HepG2 (cell line): ENCODE results near the gene NAALADL1. TPM values are rescaled to one million over a fixed set of nuclear protein-coding genes. Genes with fewer than 3 reads are reported as not detected.

Source experiments
- HMG20B ChIP-seq: conservative IDR thresholded peaks from 2 replicates; pipeline ENCODE4 v1.6.1; 2016; ENCODE audit warnings: missing genetic modification reagents, missing compliant biosample characterization
- HOXA7 ChIP-seq: sonication (generic); formaldehyde crosslinking; IDR thresholded peaks from 2 replicates; pipeline ENCODE4 v1.8.1; 2022; ENCODE audit warnings: mild to moderate bottlenecking, missing genetic modification reagents, moderate library complexity
- MBNL3 ChIP-seq: fragments of 250-450 bp; sonication (Bioruptor Pico); conservative IDR thresholded peaks from 2 replicates; pipeline ENCODE4 v1.8.0; 2022; ENCODE audit warnings: mild to moderate bottlenecking, inconsistent platforms
- NR2F6 ChIP-seq, 2 experiments: IDR thresholded peaks; 2 replicates each; pipeline ENCODE4 v1.6.1; 2016; ENCODE audit warnings: antibody characterized with exemption in 1 of 2, mild to moderate bottlenecking in 1 of 2
- POLR2AphosphoS5 ChIP-seq: IDR thresholded peaks from 2 replicates; pipeline ENCODE4 v1.6.1; 2012; ENCODE audit warnings: low read depth, low read length
- SAFB2 ChIP-seq: sonication (generic); formaldehyde crosslinking; IDR thresholded peaks from 2 replicates; pipeline ENCODE4 v1.5.1; 2020; ENCODE audit warnings: missing genetic modification reagents, low read depth, mild to moderate bottlenecking, borderline replicate concordance
- SIX1 ChIP-seq: sonication (generic); formaldehyde crosslinking; IDR thresholded peaks from 2 replicates; pipeline ENCODE4 v1.4.0; 2020; ENCODE audit warnings: missing genetic modification reagents, borderline replicate concordance
- SNAI1 ChIP-seq: sonication (generic); formaldehyde crosslinking; IDR thresholded peaks from 2 replicates; pipeline ENCODE4 v1.5.0; 2020; ENCODE audit warnings: mild to moderate bottlenecking, missing genetic modification reagents, borderline replicate concordance
- TEAD3 ChIP-seq: optimal IDR thresholded peaks from 2 replicates; pipeline ENCODE3; 2016; ENCODE audit warnings: borderline replicate concordance
- ZC3H13 ChIP-seq: sonication (generic); formaldehyde crosslinking; IDR thresholded peaks from 2 replicates; pipeline ENCODE4 v1.8.1; 2023; ENCODE audit warnings: mild to moderate bottlenecking, missing genetic modification reagents, moderate library complexity
- ZMAT3 ChIP-seq: sonication (generic); formaldehyde crosslinking; conservative IDR thresholded peaks from 2 replicates; pipeline ENCODE4 v1.7.0; 2021; ENCODE audit warnings: missing genetic modification reagents
- ZNF225 ChIP-seq: sonication (generic); formaldehyde crosslinking; IDR thresholded peaks from 2 replicates; pipeline ENCODE4 v1.4.0; 2020; ENCODE audit warnings: mild to moderate bottlenecking, missing genetic modification reagents
- ZNF552 ChIP-seq: sonication (generic); formaldehyde crosslinking; IDR thresholded peaks from 2 replicates; pipeline ENCODE4 v1.9.0; 2022; ENCODE audit warnings: missing genetic modification reagents, mild to moderate bottlenecking, borderline replicate concordance
- ZNF615 ChIP-seq: sonication (generic); formaldehyde crosslinking; IDR thresholded peaks from 2 replicates; pipeline ENCODE4 v1.5.0; 2020; ENCODE audit warnings: mild to moderate bottlenecking, missing genetic modification reagents, borderline replicate concordance
- ZNF749 ChIP-seq: sonication (generic); formaldehyde crosslinking; IDR thresholded peaks from 2 replicates; pipeline ENCODE4 v1.8.0; 2022; ENCODE audit warnings: mild to moderate bottlenecking, missing genetic modification reagents, moderate library complexity, borderline replicate concordance
- ZNF891 ChIP-seq: sonication (generic); formaldehyde crosslinking; IDR thresholded peaks from 2 replicates; pipeline ENCODE4 v1.5.0; 2020; ENCODE audit warnings: mild to moderate bottlenecking, missing genetic modification reagents
- polyA plus RNA-seq, 8 experiments: library from polyadenylated mRNA; depleted of rRNA in 3 of 8; stranded (reverse) in 7 of 8; unstranded in 1 of 8; fragments of >200 nt; fragmentation: Illumina TruSeq in 4 of 8; extraction: Trizol in 4 of 8; gene quantifications; 2 replicates each; pipeline versions ENCODE4 v1.2.1 to v1.2.3, GENCODE V29; 2011 to 2016; ENCODE audit warnings: low read depth in 4 of 8, missing spikeins in 1 of 8, mixed read lengths in 1 of 8; ENCODE audit not compliant: insufficient read depth in 1 of 8
- total RNA-seq, 5 experiments: library from RNA; depleted of rRNA; stranded (reverse); fragments of >200 nt; fragmentation: Illumina TruSeq; extraction: Trizol; gene quantifications; 2 replicates each; pipeline ENCODE4 v1.2.3, GENCODE V29; 2016; ENCODE audit warnings: low read depth in 1 of 5
- TF ChIP-seq, protein P1 (sequence below): sonication (generic); formaldehyde crosslinking; IDR thresholded peaks from 2 replicates; pipeline ENCODE4 v1.4.0; 2020; ENCODE audit warnings: missing genetic modification reagents, borderline replicate concordance
- TF ChIP-seq, protein P2 (sequence below): sonication (generic); formaldehyde crosslinking; IDR thresholded peaks from 2 replicates; pipeline ENCODE4 v1.5.0; 2020; ENCODE audit warnings: missing genetic modification reagents, mild to moderate bottlenecking, borderline replicate concordance

Gene NAALADL1
- total and polyA plus RNA-seq, 2 of the 13 experiments (the other 11 are each of a cell fraction or from before 2014, with no cell fraction given), result 9.3 to 33.9 TPM

DNA sequence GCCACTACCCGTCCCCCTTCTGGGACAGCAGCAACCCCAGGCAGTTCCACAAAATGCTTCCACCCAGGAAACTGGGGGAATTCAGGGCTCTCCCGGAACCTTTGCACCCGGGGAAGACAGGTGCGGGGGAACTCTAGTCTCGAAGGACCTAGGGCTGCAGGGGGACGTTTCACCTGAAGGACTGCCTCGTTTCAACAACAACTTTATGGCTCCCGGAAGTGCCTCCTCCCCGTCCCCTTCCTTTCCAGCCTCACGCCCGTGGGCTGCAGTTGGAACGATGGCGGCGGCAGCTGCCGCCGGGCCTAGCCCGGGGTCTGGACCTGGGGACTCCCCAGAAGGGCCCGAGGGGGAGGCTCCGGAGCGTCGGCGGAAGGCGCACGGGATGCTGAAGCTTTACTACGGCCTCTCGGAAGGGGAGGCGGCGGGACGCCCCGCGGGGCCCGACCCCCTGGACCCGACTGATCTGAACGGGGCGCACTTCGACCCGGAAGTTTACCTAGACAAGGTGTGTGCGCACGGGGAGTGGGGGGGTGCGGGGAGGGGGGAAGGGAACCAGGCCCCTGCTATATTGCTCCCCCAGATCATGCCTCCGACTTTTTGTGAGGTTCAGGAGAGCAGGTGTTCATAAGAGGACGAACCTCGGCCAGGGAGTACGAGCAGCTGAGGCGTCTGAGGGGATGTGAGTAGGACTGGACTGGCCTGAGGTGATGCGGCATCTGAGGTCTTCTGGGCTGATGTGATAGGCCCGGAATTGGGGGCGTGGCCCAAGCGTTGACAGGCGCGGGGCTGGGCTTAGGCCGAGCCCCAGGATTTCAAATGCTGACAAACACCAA lies 37.8 kb upstream of the NAALADL1 start, which contains the start of gene VPS51 (continued):
- no peak; the same call in 1 of the 2 replicates for TF ChIP-seq ZNF749 (CRISPR knock-in tag)
- TF ChIP-seq, protein P1, sequence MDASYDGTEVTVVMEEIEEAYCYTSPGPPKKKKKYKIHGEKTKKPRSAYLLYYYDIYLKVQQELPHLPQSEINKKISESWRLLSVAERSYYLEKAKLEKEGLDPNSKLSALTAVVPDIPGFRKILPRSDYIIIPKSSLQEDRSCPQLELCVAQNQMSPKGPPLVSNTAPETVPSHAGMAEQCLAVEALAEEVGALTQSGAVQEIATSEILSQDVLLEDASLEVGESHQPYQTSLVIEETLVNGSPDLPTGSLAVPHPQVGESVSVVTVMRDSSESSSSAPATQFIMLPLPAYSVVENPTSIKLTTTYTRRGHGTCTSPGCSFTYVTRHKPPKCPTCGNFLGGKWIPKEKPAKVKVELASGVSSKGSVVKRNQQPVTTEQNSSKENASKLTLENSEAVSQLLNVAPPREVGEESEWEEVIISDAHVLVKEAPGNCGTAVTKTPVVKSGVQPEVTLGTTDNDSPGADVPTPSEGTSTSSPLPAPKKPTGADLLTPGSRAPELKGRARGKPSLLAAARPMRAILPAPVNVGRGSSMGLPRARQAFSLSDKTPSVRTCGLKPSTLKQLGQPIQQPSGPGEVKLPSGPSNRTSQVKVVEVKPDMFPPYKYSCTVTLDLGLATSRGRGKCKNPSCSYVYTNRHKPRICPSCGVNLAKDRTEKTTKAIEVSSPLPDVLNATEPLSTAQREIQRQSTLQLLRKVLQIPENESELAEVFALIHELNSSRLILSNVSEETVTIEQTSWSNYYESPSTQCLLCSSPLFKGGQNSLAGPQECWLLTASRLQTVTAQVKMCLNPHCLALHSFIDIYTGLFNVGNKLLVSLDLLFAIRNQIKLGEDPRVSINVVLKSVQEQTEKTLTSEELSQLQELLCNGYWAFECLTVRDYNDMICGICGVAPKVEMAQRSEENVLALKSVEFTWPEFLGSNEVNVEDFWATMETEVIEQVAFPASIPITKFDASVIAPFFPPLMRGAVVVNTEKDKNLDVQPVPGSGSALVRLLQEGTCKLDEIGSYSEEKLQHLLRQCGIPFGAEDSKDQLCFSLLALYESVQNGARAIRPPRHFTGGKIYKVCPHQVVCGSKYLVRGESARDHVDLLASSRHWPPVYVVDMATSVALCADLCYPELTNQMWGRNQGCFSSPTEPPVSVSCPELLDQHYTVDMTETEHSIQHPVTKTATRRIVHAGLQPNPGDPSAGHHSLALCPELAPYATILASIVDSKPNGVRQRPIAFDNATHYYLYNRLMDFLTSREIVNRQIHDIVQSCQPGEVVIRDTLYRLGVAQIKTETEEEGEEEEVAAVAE (CRISPR knock-in tag), result peak; percentile 66; the same call in 1 of the 2 replicates
- TF ChIP-seq ZNF615 (CRISPR knock-in tag), result peak; percentile 98
- peak; percentile 59 for TF ChIP-seq NR2F6 (IDR thresholded peaks at IDR 0.05)
- peak; percentile 77 for TF ChIP-seq NR2F6 (CRISPR knock-in tag; IDR thresholded peaks at IDR 0.05)
- TF ChIP-seq POLR2AphosphoS5, result peak; percentile 87
- peak; percentile 81 for TF ChIP-seq TEAD3 (CRISPR knock-in tag)
- TF ChIP-seq ZNF891 (CRISPR knock-in tag), result peak; percentile 83; the same call in 1 of the 2 replicates
- peak; percentile 75; the same call in 1 of the 2 replicates for TF ChIP-seq SNAI1 (CRISPR knock-in tag)
- TF ChIP-seq SIX1 (CRISPR knock-in tag), result peak; percentile 31; the same call in 1 of the 2 replicates
- no peak for TF ChIP-seq MBNL3
- TF ChIP-seq HMG20B, result peak; percentile 47; the same call in 1 of the 2 replicates
- TF ChIP-seq SAFB2, result no peak
- peak; percentile 75 for TF ChIP-seq ZMAT3 (CRISPR knock-in tag)
- TF ChIP-seq ZNF225 (CRISPR knock-in tag), result 0 out of 2 replicates have a peak, but pooled peaks have one; percentile 21
- 0 out of 2 replicates have a peak, but pooled peaks have one; percentile 63 for TF ChIP-seq ZNF552 (CRISPR knock-in tag)
- no peak for TF ChIP-seq ZC3H13 (CRISPR knock-in tag)
- TF ChIP-seq, protein P2, sequence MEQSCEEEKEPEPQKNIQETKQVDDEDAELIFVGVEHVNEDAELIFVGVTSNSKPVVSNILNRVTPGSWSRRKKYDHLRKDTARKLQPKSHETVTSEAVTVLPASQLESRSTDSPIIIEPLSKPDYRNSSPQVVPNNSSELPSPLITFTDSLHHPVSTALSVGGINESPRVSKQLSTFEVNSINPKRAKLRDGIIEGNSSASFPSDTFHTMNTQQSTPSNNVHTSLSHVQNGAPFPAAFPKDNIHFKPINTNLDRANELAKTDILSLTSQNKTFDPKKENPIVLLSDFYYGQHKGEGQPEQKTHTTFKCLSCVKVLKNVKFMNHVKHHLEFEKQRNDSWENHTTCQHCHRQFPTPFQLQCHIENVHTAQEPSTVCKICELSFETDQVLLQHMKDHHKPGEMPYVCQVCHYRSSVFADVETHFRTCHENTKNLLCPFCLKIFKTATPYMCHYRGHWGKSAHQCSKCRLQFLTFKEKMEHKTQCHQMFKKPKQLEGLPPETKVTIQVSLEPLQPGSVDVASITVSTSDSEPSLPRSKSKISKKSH, result peak; percentile 70; the same call in 1 of the 2 replicates
- no peak for TF ChIP-seq HOXA7 (CRISPR knock-in tag)
